Endothelial cell of umbilical vein (primary cell): ENCODE data around the gene DMBX1. TPM values are rescaled to one million over a fixed set of nuclear protein-coding genes. Genes with fewer than 3 reads are reported as not detected.

Source experiments
- BruUV-seq: library from RNA; stranded (reverse); fragments of 400-500 nt; replicated peaks from 2 replicates; lab custom pipeline; 2021; lab: Mats Ljungman, UMichigan
- CTCF ChIA-PET: fragments of 300-600, 350-600 bp; sonication (Branson Sonifier 250); formaldehyde crosslinking; loops from one replicate; lab custom pipeline; 2021; ENCODE audit warnings: antibody characterized with exemption, inconsistent platforms; lab: Charles Lee
- POLR2A ChIA-PET: fragments of 300-600, 350-600 bp; sonication (Branson Sonifier 250); formaldehyde crosslinking; loops from one replicate; lab custom pipeline; 2021; ENCODE audit warnings: antibody characterized with exemption, inconsistent platforms; lab: Charles Lee
- DNase-seq: peaks from one replicate; pipeline ENCODE4 v3.0.0-alpha.2; 2011; ENCODE audit warnings: low read depth, low spot score
- FAIRE-seq: peaks from 2 replicates; lab custom pipeline; 2011; peaks lifted over from hg19 to GRCh38; lab: Jason Lieb, UNC
- H2AFZ ChIP-seq: 2 replicates; pipeline ENCODE4 v1.6.0; 2012; ENCODE audit warnings: low read depth, low read length, control low read depth, inconsistent platforms
- H3K27ac ChIP-seq: 2 replicates; pipeline ENCODE4 v1.5.1; 2011; ENCODE audit warnings: low read depth, mild to moderate bottlenecking, control low read depth, low read length, moderate library complexity; ENCODE audit not compliant: insufficient read depth
- H3K27me3 ChIP-seq, 2 experiments: 2 replicates each; pipeline versions ENCODE4 v1.6.0 to v1.6.1; 2011; ENCODE audit warnings: low read length in 2 of 2, mixed read lengths in 1 of 2; ENCODE audit not compliant: control insufficient read depth in 2 of 2, insufficient read depth in 2 of 2
- H3K36me3 ChIP-seq, 2 experiments: 2 replicates in 1 of 2; 3 replicates in 1 of 2; pipeline ENCODE4 v1.5.1; 2011; ENCODE audit warnings: low read length in 2 of 2, mild to moderate bottlenecking in 1 of 2, moderate library complexity in 1 of 2; ENCODE audit not compliant: control insufficient read depth in 2 of 2, insufficient read depth in 2 of 2; ENCODE audit errors: extremely low read depth in 1 of 2
- H3K4me1 ChIP-seq: 3 replicates; pipeline ENCODE4 v1.5.1; 2011; ENCODE audit warnings: mild to moderate bottlenecking, low read length; ENCODE audit not compliant: control insufficient read depth, insufficient read depth; ENCODE audit errors: extremely low read depth
- H3K4me2 ChIP-seq: 2 replicates; pipeline ENCODE4 v1.6.1; 2011; ENCODE audit warnings: low read length, control low read depth, mixed read lengths; ENCODE audit not compliant: insufficient read depth
- H3K4me3 ChIP-seq, 3 experiments: fragments of 200-600 bp in 1 of 3; sonication (generic), shearing (Covaris generic) in 1 of 3; replicated peaks in 1 of 3; 2 replicates each; pipeline ENCODE4 v1.5.1; 2011 to 2016; ENCODE audit warnings: control low read depth in 3 of 3, low read length in 3 of 3, mild to moderate bottlenecking in 2 of 3, inconsistent platforms in 1 of 3, low read depth in 1 of 3, moderate library complexity in 1 of 3; ENCODE audit not compliant: insufficient read depth in 1 of 3
- H3K79me2 ChIP-seq: 2 replicates; pipeline ENCODE4 v1.6.0; 2012; ENCODE audit warnings: low read length, inconsistent platforms; ENCODE audit not compliant: control insufficient read depth, insufficient read depth
- H3K9ac ChIP-seq: replicated peaks from 2 replicates; pipeline ENCODE3; 2011; ENCODE audit warnings: low read length, control low read depth; ENCODE audit not compliant: insufficient read depth; ENCODE audit errors: extremely low read depth
- H3K9me1 ChIP-seq: replicated peaks from 3 replicates; pipeline ENCODE4 v1.6.0; 2011; ENCODE audit warnings: mild to moderate bottlenecking, low read length; ENCODE audit not compliant: control insufficient read depth, insufficient read depth; ENCODE audit errors: extremely low read depth
- H3K9me3 ChIP-seq: replicated peaks from 2 replicates; pipeline ENCODE4 v1.5.1; 2012; ENCODE audit warnings: low read length, inconsistent platforms; ENCODE audit not compliant: control insufficient read depth, insufficient read depth
- H4K20me1 ChIP-seq: replicated peaks from 2 replicates; pipeline ENCODE3; 2011; ENCODE audit warnings: mild to moderate bottlenecking, low read length; ENCODE audit not compliant: control insufficient read depth, insufficient read depth; ENCODE audit errors: extremely low read depth
- EZH2 ChIP-seq: IDR thresholded peaks from 2 replicates; pipeline ENCODE4 v1.6.1; 2012; ENCODE audit warnings: borderline replicate concordance, low read depth, mild to moderate bottlenecking, moderate library complexity, low read length, inconsistent platforms; ENCODE audit not compliant: severe bottlenecking
- FOS ChIP-seq: IDR thresholded peaks from 2 replicates; pipeline ENCODE4 v1.6.1; 2011; ENCODE audit warnings: mild to moderate bottlenecking, low read length, moderate library complexity, borderline replicate concordance; ENCODE audit not compliant: insufficient read depth
- GATA2 ChIP-seq: IDR thresholded peaks from 2 replicates; pipeline ENCODE4 v1.7.0; 2011; ENCODE audit warnings: low read depth, mild to moderate bottlenecking, moderate library complexity, mixed read lengths, low read length; ENCODE audit not compliant: insufficient read length, insufficient read depth
- JUN ChIP-seq: IDR thresholded peaks from 2 replicates; pipeline ENCODE4 v1.6.1; 2011; ENCODE audit warnings: borderline replicate concordance, low read depth; ENCODE audit not compliant: insufficient read length, insufficient read depth
- MAX ChIP-seq: IDR thresholded peaks from 2 replicates; pipeline ENCODE4 v1.6.1; 2011; ENCODE audit not compliant: insufficient read depth, insufficient read length
- MYC ChIP-seq: IDR thresholded peaks from one replicate; pipeline ENCODE4 v1.6.1; 2011; ENCODE audit warnings: mild to moderate bottlenecking, low read depth, low read length
- POLR2A ChIP-seq: IDR thresholded peaks from 2 replicates; pipeline ENCODE4 v1.6.1; 2012; ENCODE audit warnings: low read depth, mild to moderate bottlenecking, control low read depth, low read length
- dilution Hi-C: fragments of 300-500 bp; cut with MboI; formaldehyde crosslinking; loops from one replicate; pipeline ENCODE4 v1.15.0; 2019; ENCODE audit warnings: low sequenced_read_pairs; ENCODE audit not compliant: extremely low pct_ligation_motif_present
- intact Hi-C: fragments of 100-400 bp; cut with micrococcal nuclease; formaldehyde crosslinking; loops from one replicate; pipeline ENCODE4 v1.10.0; 2022
- polyA plus RNA-seq, 4 experiments: library from polyadenylated mRNA; depleted of rRNA in 3 of 4; stranded (reverse) in 3 of 4; unstranded in 1 of 4; fragments of >200 nt; gene quantifications; 2 replicates each; pipeline versions ENCODE4 v1.2.1 to v1.2.3, GENCODE V29; 2011 to 2012; ENCODE audit warnings: missing spikeins in 1 of 4
- total RNA-seq: library from RNA; stranded (reverse); gene quantifications from 2 replicates; pipeline ENCODE4 v1.2.3, GENCODE V29; 2021

Gene DMBX1
- total and polyA plus RNA-seq, 2 donors (not counting 3 experiments of a cell fraction or from before 2014, with no cell fraction given), result not detected

- FAIRE-seq, result no peak
- no peaks in the 10 kb centered on the region for H3K9me1 ChIP-seq
These were observed 41.3 kb downstream of the DMBX1 start for GRCh38 chr1:46530791-46531409.

GRCh38 chr1:46532095-46532494, 42.5 kb downstream of the DMBX1 start:
- Histone ChIP-seq H2AFZ (no peak overlapping the region), H3K4me3 (no peak overlapping the region), H4K20me1 (no peaks in the 10 kb centered on the region), H3K79me2 (no peaks in the 10 kb centered on the region), H3K36me3 (no peaks in the 10 kb centered on the region), H3K9me3 (no peaks in the 10 kb centered on the region), H3K27me3 (peaks cover 24 to 45% of the 10 kb centered on the region in 2 experiments), H3K9me1 (no peaks in the 10 kb centered on the region), H3K27ac (no peak overlapping the region), H3K9ac (no peak overlapping the region), H3K4me1 (peaks cover 2% of the 10 kb centered on the region), H3K4me2 (no peak overlapping the region)
- FAIRE-seq (no peak), DNase-seq (no peak)
- ChIA-PET CTCF (interaction anchor here (0.7 to 3.3 kb wide), 7 partner anchors 16 to 195 kb away, joined by 3 to 21 read pairs (median 7); no protein-coding TSS in a partner anchor), POLR2A (no interaction called here)
- dilution Hi-C loops (no loop called here), intact Hi-C loops (loop anchor here (5.0 kb wide), 1 partner anchor 470 kb away; no protein-coding TSS in a partner anchor)
- TF ChIP-seq GATA2 (no peak), MAX (no peak), FOS (no peak)
- BruUV-seq, result no TSS peak

More at GRCh38 chr1:46530791-46531409, 41.3 kb downstream of the DMBX1 start:
- POLR2A ChIA-PET, result no interaction called here
- no TSS peak for BruUV-seq
- intact Hi-C loops, result loop anchor here (5.0 kb wide), 1 partner anchor 471 kb away; no protein-coding TSS in a partner anchor
- H3K27ac ChIP-seq, result no peak overlapping the region
- H3K4me3 ChIP-seq, result no peak overlapping the region
- H3K27me3 ChIP-seq, result peaks cover 32 to 49% of the 10 kb centered on the region in 2 experiments
- H4K20me1 ChIP-seq, result no peaks in the 10 kb centered on the region
- H3K4me1 ChIP-seq, result peaks cover 2% of the 10 kb centered on the region
- no peaks in the 10 kb centered on the region for H3K9me3 ChIP-seq
- no peak for TF ChIP-seq MYC
- TF ChIP-seq JUN, result no peak
- TF ChIP-seq FOS, result no peak
- TF ChIP-seq POLR2A, result no peak
- no peak for TF ChIP-seq GATA2
- no peak for TF ChIP-seq MAX
- no peak for TF ChIP-seq EZH2
- DNase-seq, result no peak
- H3K36me3 ChIP-seq, result no peaks in the 10 kb centered on the region
- dilution Hi-C loops, result no loop called here
- no peak overlapping the region for H3K9ac ChIP-seq
- CTCF ChIA-PET, result interaction anchor here (1.6 to 6.5 kb wide), 7 partner anchors 9 to 194 kb away, joined by 3 to 165 read pairs (median 26); no protein-coding TSS in a partner anchor
- H3K79me2 ChIP-seq, result no peaks in the 10 kb centered on the region
- H2AFZ ChIP-seq, result no peak overlapping the region
- H3K4me2 ChIP-seq, result no peak overlapping the region
